Stimulated activated naive CD4-positive, alpha-beta T cell (primary cell): ENCODE results near the gene KRTAP5-2.

Experiments
- DNase-seq, 6 experiments: peaks; one replicate each; lab custom pipeline; 2025; lab: John Stamatoyannopoulos, UW

KRTAP5-2 gene

DNA sequence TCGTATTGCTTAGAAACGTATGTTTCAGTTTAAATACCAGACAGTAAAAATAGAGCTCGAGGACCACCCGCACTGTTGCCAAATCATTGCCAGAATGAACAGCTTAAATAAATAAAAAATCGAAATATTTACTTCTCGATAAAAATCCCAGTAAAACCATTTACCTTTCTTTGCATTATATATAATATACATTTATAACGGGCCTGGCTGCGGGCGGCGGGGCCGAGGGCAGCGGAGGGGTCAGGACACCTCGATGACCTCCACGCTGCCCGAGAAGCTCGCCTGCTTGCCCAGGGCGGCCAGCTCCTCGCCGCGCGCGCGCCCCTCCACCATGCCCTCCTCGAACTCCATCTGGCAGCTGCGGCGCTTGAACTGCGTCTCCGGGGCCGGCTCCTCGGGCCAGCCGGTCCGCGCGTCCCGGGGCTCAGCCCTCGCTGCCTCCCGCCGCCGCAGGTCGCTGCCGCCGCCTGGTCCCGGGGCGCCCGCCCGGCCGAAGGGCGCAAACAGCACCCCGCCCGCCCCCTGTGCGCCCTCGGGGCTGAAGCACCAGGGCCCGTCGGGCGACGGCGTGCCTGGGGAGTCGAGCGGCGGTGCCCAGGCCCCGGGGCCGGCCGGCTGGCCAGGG lies 41.7 kb downstream of the KRTAP5-2 start:
- DNase-seq, result no peak

DNA sequence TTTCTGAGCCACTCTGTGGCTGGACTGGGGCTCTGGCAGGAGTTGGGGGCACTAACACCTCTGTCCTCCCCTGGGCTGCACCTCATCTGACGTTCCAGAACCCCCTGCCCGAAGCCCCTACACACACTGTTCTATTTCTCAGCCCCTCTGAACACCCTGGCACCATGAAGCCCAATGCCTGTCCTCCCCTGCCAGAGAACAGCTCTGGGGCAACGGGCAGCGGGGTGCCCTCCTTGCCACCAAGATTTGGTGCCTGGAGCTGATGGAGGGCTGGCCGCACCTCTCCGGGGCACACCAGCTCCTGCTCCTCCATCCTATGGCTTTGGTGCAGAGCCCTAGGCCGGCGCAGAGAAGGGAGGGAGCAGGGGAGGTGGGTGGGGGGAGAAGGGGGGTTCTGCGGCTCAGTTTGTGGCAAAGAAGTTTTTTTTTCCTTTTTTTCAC lies 42.4 kb downstream of the KRTAP5-2 start:
- DNase-seq, result no peak

DNA sequence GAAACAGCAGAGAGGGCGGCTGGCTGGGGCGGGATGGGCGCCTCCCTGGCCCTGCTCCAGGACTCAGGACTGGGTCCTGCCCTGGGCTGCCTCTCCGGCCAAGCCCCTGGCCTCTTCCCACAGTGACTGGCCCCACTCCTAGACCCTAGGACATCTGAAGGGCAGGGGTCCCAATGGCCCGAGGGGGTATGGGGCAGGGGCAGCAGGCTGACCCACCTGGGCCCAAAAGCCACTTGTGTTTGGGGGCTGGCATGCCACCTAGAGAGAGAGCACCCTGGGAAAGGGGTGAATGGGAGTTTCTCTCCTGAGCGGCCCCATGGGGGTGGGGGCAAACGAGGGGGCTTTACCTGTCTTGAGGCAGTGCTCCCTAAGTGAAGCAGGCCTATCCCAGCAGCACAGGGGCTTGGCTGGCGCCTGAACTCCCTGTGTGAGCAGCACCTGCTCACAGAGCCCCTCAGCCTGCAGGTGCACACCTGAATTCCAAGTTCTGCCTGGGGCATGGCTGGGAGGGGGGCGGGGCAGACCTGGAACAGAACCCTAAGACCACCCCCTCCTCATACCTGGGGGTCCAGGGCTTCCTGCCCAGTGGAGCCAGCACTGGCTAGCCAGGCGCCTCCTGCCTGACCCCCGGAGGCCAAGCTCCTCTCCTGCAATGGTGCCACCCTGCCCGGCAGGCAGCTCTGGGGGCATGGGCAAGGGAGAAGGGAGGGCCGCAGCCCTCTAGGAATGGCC lies 42.9 kb downstream of the KRTAP5-2 start:
- DNase-seq, result no peak

DNA sequence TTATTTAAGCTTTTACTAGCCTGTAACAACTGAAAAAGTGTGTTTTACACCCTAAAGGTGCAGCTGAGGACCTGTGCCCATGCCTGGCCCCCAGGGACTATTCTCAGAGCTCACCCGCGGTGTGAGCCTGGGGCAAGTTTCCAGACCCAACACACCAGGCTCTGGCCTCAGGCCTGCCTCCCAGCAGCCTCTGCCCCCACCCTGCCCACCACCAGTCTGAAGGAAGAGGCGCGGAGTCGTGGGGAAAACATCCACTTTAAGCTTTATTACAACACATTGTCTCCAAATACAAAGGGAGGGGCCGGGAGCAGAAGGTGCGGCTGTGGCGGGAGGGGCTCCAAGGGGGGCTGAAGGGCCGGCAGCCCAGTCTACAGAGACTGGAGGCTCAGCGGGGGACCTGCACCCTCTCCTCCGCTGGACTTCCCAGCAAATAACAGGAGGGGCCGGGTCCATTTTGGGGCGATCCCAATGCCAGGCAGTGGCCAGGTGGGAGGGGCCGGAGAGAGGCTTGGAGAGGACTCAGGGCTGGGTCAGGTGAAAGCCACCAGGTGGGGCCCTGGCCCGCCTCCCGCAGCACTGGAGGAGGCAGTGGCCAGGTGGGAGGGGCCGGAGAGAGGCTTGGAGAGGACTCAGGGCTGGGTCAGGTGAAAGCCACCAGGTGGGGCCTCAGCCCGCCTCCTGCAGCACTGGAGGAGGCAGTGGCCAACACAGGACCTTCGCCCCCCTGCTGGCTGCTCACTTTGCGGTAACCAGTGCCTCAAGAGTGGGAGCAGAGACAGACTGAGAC lies 44.1 kb downstream of the KRTAP5-2 start:
- DNase-seq, result no peak

DNA sequence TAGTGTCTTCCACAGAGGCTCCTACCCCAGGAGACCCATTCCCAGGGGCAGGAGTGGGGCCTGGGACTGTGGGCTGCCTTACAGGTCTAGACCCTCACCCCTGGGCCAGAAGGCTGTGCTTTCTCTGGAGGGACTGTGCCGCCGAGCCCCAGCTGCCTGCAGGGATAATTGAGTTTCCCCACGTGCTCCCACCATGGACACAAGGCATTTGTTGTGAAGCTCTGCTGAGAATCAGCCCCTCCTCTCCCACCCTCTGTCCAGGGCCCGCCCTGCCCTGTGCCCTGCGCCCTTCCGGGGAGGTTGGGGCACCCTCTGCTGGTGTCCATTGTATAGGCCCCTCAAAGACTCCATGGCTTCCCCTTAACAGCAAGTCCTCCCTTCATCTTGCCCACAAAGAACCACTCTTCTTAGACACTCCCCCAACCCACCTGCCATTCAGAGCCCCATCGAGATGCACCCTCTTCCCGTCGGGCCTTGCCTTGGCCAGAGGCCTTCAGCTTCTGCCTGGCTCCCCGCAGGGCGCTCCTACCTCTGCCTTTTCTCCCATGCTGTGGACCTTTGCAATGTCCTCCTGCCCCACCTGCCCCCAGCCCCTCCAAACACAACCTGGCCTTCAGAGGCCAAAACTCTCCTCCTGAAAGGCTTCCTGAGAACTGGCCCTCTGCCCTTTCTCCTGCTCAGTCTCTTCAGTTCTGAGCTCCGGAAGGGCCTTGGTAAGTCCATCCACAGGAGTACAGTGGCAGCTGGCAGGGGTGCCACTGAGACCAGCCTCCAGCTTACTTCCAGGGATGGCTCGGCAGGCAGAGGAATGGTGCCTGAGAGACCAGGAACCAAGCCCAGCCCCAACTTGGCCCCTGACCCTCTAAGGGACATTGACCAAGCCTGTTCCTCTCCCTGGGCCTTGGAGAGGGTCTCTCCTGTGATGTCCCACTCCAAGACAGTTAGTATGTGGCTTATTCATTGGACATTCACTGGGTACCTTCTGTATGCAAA lies 48.5 kb downstream of the KRTAP5-2 start:
- DNase-seq, result no peak

DNA sequence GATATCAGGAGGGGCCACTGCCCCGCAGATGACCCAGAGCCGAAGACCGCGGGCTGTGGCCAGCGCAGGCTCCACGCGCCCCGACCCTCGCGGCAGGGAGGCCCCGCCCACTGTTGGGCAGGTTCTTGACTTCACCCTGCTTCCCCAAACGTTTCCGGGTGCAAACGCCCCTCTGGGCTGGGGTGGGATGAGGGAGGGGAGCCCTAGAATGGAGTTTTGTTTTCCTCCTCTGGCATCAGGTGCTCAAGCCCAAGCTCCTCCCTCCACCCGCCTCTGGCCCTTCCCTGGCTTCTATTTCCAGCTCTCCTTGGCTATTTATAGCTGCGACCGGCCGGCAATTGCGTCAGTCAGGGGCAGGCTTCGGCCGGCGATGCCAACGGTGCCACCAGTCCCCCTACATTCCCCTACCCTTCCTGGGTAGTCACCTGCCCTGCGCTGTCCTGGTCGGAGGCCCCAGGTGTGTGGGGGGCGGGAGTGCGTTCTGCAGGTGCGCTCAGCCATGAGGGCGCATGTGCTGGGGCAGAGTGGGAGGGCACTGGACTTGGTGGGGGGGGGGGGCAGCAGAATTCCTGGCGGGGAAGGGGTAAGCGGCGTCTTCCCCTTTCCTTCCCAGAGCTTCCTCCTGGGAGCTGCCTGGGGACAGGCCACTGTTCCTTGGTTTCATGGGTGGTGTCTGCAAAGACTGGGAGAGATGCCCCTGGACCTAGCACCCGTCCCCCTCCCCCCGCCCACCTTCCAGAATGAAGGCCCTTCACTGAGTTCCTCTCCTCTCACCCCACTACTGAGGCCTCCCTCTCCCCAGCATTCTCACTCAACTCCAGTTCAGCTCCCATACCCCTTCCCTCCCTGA lies 49.6 kb downstream of the KRTAP5-2 start:
- no peak for DNase-seq

DNA sequence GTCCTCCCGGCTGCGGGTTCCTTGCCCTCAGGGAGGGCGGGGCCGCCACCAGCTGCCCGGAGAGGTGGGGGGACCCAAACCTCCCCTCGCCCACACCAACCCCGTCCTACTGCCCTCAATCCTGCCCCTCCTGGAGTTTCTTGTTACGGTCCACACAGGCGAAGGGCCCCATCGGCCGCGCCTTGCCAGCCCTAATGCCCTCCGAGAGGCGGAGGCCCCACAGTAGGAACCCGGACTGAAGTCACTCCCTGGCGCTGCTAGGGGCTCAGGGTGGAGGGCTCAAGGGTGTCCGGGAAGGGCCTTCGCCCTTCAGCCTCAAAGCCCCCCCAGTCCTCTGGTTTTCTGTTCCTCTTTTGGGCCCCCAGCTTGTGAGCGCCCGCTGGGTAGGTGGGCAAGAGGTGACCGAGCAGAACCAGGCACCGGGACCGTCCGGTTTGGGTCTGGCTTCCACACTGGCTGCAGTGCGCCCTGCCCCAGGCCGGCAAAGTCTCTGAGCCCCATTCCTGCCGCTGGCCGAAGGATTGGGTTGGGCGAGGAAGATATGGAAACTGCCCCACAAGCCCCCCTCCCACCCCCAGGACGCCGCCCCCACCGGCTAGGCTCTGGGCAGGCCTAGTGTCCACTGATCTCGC lies 50.5 kb downstream of the KRTAP5-2 start:
- no peak for DNase-seq
